Measurements from ENCODE around the gene DLGAP1. TPM values are rescaled to one million over a fixed set of nuclear protein-coding genes. Genes with fewer than 3 reads are reported as not detected.
A peak's percentile ranks its signal among the peaks of the same experiment; 100 is the strongest.

DLGAP1 gene
- total and polyA plus RNA-seq, 4 donors, result 0.06 to 1.2 (median 0.17) TPM; not detected in 1

DNA sequence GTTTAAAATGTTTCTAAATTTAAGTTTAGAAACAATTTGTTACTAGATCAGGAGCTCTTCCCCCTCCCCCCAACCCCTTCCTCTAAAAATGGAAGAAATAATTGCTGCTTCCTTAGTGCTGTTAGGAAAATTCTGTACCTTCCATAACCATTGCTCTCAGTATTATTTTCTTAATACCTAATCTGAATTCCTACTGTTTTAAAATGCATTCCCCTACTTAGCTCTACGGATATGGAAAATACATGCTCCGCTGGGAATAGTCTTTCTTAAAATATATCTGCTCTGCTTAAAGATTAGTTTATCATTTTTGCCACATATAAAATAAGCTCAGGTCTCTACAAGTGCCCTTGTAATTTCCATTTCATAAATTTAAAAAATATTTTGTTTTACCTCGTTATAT lies 789.9 kb downstream of the DLGAP1 start:
- Histone ChIP-seq H3K9me3 (ENCODE audit: control insufficient read depth in 4 of 4, low read length in 3 of 4) (no peaks in the 10 kb centered on the region), H3K36me3 (ENCODE audit: control insufficient read depth in 4 of 4, insufficient read depth in 3 of 4, low read depth in 1 of 4, low read length in 3 of 4) (no peaks in the 10 kb centered on the region), H3K27ac (ENCODE audit: low read depth in 1 of 2, low read length in 2 of 2) (no peak overlapping the region), H3K9ac (ENCODE audit: low read depth in 1 of 2, low read length in 2 of 2) (no peak overlapping the region), H3K4me3 (ENCODE audit: low read depth in 1 of 3, low read length in 3 of 3) (no peak overlapping the region), H3K4me1 (ENCODE audit: control insufficient read depth in 4 of 4, insufficient read depth in 4 of 4, low read length in 3 of 4) (peaks cover 0 to 15% (median 8%) of the 10 kb centered on the region in 4 donors), H3K27me3 (ENCODE audit: control insufficient read depth in 4 of 4, insufficient read depth in 4 of 4, low read length in 3 of 4) (no peaks in the 10 kb centered on the region)
- 90% methylated on average over 3 of the region's 3 CpGs for WGBS
- DNase-seq (ENCODE audit: low spot score), result no peak
- TF ChIP-seq, protein P1, sequence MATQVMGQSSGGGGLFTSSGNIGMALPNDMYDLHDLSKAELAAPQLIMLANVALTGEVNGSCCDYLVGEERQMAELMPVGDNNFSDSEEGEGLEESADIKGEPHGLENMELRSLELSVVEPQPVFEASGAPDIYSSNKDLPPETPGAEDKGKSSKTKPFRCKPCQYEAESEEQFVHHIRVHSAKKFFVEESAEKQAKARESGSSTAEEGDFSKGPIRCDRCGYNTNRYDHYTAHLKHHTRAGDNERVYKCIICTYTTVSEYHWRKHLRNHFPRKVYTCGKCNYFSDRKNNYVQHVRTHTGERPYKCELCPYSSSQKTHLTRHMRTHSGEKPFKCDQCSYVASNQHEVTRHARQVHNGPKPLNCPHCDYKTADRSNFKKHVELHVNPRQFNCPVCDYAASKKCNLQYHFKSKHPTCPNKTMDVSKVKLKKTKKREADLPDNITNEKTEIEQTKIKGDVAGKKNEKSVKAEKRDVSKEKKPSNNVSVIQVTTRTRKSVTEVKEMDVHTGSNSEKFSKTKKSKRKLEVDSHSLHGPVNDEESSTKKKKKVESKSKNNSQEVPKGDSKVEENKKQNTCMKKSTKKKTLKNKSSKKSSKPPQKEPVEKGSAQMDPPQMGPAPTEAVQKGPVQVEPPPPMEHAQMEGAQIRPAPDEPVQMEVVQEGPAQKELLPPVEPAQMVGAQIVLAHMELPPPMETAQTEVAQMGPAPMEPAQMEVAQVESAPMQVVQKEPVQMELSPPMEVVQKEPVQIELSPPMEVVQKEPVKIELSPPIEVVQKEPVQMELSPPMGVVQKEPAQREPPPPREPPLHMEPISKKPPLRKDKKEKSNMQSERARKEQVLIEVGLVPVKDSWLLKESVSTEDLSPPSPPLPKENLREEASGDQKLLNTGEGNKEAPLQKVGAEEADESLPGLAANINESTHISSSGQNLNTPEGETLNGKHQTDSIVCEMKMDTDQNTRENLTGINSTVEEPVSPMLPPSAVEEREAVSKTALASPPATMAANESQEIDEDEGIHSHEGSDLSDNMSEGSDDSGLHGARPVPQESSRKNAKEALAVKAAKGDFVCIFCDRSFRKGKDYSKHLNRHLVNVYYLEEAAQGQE (IDR thresholded peaks at IDR 0.05), result no peak
- TF ChIP-seq HNF4G (IDR thresholded peaks at IDR 0.05) (no peak), SP1 (IDR thresholded peaks at IDR 0.05) (no peak), JUND (IDR thresholded peaks at IDR 0.05) (no peak), RXRA (IDR thresholded peaks at IDR 0.05) (no peak), GABPA (IDR thresholded peaks at IDR 0.05 in 1 of 2, conservative IDR thresholded peaks at IDR 0.05 in 1 of 2) (no peak), RAD21 (IDR thresholded peaks at IDR 0.05) (no peak)
- TF ChIP-seq, protein P2, sequence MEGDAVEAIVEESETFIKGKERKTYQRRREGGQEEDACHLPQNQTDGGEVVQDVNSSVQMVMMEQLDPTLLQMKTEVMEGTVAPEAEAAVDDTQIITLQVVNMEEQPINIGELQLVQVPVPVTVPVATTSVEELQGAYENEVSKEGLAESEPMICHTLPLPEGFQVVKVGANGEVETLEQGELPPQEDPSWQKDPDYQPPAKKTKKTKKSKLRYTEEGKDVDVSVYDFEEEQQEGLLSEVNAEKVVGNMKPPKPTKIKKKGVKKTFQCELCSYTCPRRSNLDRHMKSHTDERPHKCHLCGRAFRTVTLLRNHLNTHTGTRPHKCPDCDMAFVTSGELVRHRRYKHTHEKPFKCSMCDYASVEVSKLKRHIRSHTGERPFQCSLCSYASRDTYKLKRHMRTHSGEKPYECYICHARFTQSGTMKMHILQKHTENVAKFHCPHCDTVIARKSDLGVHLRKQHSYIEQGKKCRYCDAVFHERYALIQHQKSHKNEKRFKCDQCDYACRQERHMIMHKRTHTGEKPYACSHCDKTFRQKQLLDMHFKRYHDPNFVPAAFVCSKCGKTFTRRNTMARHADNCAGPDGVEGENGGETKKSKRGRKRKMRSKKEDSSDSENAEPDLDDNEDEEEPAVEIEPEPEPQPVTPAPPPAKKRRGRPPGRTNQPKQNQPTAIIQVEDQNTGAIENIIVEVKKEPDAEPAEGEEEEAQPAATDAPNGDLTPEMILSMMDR (IDR thresholded peaks at IDR 0.05; ENCODE audit: low read depth, low read length, missing input control), result no peak
- TF ChIP-seq, protein P3, sequence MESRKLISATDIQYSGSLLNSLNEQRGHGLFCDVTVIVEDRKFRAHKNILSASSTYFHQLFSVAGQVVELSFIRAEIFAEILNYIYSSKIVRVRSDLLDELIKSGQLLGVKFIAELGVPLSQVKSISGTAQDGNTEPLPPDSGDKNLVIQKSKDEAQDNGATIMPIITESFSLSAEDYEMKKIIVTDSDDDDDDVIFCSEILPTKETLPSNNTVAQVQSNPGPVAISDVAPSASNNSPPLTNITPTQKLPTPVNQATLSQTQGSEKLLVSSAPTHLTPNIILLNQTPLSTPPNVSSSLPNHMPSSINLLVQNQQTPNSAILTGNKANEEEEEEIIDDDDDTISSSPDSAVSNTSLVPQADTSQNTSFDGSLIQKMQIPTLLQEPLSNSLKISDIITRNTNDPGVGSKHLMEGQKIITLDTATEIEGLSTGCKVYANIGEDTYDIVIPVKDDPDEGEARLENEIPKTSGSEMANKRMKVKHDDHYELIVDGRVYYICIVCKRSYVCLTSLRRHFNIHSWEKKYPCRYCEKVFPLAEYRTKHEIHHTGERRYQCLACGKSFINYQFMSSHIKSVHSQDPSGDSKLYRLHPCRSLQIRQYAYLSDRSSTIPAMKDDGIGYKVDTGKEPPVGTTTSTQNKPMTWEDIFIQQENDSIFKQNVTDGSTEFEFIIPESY (IDR thresholded peaks at IDR 0.05), result no peak

DNA sequence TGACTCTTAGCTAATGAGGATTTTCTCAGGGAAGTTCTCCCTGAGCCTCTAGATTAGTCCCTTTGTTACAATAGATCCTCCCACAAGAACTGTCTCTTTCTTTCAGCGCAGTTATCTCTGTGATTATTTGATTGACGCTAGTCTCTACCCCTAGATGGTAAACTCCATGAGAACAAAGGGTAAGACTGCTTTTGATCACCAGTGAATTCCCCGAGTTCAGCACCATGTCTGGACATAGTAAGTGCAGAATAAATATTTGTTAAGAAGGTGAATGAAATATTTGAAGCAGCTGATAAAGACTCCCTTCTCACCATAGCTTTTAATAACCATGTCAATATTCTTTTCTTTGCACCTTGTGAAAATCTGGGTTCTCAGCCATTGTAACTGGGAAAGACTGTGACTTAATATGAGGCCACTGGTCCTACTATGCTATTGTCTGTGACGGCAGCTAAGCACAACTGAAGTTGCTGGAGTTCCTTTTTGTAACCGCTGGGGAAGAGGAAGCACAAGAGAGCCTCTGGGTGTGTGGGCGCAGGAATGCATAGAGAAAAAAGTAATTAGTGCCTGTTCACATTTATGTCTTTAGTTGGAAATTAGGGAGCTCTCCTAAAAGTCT lies 790.4 kb downstream of the DLGAP1 start:
- no peaks in the 10 kb centered on the region for H3K9me3 ChIP-seq (ENCODE audit: control insufficient read depth in 4 of 4, low read length in 3 of 4)
- no peak for DNase-seq (ENCODE audit: low spot score)

More for the DNA sequence above, 790.4 kb downstream of the DLGAP1 start:
- Histone ChIP-seq H3K27me3 (ENCODE audit: control insufficient read depth in 4 of 4, insufficient read depth in 4 of 4, low read length in 3 of 4) (no peaks in the 10 kb centered on the region), H3K4me1 (ENCODE audit: control insufficient read depth in 4 of 4, insufficient read depth in 4 of 4, low read length in 3 of 4) (peaks cover 0 to 15% (median 8%) of the 10 kb centered on the region in 4 donors), H3K9ac (ENCODE audit: low read depth in 1 of 2, low read length in 2 of 2) (no peak overlapping the region), H3K27ac (ENCODE audit: low read depth in 1 of 2, low read length in 2 of 2) (no peak overlapping the region), H3K4me3 (ENCODE audit: low read depth in 1 of 3, low read length in 3 of 3) (no peak overlapping the region), H3K36me3 (ENCODE audit: control insufficient read depth in 4 of 4, insufficient read depth in 3 of 4, low read depth in 1 of 4, low read length in 3 of 4) (no peaks in the 10 kb centered on the region)
- TF ChIP-seq FOXA2 (IDR thresholded peaks at IDR 0.05) (no peak), RAD21 (IDR thresholded peaks at IDR 0.05) (peak in 1 of 2 donors; percentile 17)
- 65% methylated on average over 6 of the region's 6 CpGs for WGBS

All from liver (tissue), 9 donors.